Activated CD4-positive, alpha-beta T cell treated with anti-CD3 and anti-CD28 coated beads, Interleukin-10, Interleukin-2, amounts not matched to agents 100 ng/mL and 50 ng/mL, durations not matched to agents 16 hours and 8 hours (primary cell): ENCODE measurements around the gene NKD2.
"Not testable (repeated sequence)": the region's sequence is repeated elsewhere in the genome, so short reads cannot be mapped to it uniquely, and the experiment has no call there.

ENCODE experiments used
- DNase-seq: peaks from one replicate; pipeline ENCODE4 v3.0.0-alpha.2; 2020

The NKD2 gene

GRCh38 chr5:1075931-1076330 lies 67.3 kb downstream of the NKD2 start:
- no peak for DNase-seq

- DNase-seq = no peak
Measured at GRCh38 chr5:1076406-1076805, 67.8 kb downstream of the NKD2 start.

DNA sequence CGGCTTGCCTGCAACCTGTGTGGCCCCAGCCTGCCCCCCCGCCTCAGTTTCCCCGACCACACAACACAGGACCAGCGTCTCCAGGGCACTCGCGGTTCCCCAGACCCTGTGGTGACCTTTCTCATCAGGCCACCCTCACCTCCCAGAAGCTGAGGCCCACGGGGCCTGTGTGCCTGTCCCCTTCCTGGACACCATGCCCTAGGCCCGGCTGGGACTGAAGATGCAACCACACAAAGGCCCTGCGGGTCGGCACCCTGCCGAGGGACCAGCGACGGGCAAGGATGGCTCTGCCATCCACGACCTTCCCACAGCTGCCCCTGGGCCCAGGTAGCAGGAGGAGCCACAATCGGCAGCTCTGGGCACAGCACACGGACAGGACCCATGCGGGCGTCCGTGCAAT lies 68.4 kb downstream of the NKD2 start:
- DNase-seq = no peak

GRCh38 chr5:1077491-1078020 lies 69.0 kb downstream of the NKD2 start:
- DNase-seq = no peak

DNA sequence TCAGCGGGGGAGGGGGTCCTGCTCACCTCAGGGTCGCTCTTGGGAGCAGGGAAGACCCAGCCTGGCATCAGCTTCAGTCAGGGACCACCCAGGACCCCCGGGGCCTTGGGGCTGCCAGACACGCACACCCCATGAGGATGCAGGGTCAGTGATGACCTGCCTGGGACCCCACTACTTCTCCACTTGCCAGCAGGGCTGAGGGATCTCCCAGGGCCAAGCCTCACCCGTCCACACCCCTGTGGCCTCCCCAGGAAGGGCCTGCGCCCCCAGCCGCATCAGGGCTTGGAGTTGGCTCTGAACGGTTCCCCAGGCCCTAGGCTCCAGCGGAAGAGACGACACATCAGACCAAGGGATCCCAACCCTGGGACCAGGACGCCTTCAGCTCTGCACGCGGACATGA lies 69.6 kb downstream of the NKD2 start:
- no peak for DNase-seq

DNA sequence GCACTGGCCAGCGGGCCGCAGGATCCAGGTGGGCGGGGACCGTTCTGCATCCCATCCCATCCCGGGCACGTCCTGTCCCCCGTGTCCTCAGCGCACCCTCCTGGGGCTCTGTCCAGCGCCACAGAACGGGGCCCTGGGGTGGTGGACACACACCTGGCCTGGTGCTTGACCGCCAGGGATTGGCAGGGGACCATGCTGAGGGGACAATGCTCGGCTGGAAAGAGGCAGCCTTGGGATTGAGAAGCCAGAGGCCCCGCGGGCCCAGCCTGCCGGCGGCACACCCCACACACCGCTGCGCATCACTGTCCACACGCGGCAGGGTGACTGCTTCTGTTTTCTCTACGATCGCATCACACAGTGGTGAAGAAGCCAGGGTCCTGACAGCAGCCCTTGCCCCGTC lies 70.2 kb downstream of the NKD2 start:
- DNase-seq = no peak

GRCh38 chr5:1079486-1079885 lies 70.9 kb downstream of the NKD2 start:
- no peak for DNase-seq

DNA sequence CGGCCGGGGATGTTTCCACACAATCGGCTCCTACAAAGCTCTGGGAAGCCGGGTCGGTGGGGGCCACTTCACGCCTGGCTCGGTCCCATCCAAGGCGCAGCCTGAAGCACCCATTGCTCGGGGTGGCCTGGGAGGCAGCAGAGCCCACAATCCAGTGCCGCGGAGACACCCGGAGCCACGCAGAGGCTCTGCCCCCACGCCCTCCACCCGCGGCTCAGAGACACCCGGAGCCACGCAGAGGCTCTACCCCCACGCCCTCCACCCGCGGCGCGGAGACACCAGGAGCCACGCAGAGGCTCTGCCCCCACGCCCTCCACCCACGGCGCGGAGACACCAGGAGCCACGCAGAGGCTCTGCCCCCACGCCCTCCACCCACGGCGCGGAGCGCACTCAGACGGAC lies 71.4 kb downstream of the NKD2 start:
- no peak for DNase-seq

DNA sequence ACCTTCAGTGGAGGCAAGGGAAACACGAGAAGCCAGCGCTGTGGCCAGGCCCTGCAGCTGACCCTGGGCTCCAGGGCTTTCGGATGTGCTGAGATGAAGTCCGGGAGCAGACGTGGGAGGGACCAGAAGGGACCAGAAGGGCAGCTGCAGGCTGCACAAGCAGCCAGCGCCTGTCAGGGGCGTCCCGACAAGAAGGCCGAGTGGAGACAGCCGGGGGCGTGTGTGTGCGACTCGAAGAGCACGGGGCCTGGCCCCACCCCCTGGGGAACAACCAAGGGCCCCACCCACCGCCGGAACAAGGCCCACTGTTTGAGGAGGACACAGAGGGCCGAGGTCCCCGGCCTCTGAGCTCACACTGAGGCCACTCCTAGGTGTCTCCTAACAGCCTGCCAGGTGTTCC lies 71.8 kb downstream of the NKD2 start:
- DNase-seq = no peak

DNA sequence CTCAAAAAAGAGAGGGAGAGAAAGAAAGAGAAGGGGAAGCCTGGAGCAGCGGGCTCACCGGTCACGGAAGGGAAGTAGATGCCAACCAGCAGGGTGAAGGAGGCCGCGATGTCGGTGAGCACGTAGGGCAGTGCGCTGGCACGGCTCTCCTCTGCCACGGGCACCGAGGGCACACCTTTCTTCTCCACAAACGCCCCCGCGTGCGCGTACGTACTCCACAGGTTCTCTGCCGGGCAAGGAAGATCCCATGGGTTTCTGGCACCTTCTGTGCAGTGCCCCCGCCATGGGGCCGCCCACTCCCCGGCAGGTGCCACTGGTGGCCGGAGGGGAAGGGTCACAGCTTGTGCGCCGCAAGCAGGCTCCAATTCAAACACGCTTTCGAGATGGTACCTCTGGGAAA lies 72.9 kb downstream of the NKD2 start:
- DNase-seq = no peak

DNA sequence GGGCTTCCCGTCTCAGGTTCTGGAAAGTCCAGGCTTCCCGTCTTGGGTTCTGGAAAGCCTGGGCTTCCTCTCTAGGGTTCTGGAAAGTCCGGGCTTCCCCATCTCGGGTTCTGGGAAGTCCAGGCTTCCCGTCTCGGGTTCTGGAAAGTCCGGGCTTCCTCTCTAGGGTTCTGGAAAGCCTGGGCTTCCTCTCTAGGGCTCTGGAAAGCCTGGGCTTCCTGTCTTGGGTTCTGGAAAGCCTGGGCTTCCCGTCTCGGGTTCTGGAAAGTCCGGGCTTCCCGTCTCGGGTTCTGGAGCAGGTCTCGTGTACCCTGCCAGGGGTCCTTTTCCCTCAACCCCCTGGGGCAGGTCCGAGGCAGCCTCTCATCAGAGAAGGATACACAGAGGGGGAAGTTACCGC lies 74.4 kb downstream of the NKD2 start:
- DNase-seq = not testable (repeated sequence)

GRCh38 chr5:1083823-1084605 lies 75.4 kb downstream of the NKD2 start:
- DNase-seq = no peak

GRCh38 chr5:1085391-1085790 lies 76.8 kb downstream of the NKD2 start:
- DNase-seq = no peak

DNA sequence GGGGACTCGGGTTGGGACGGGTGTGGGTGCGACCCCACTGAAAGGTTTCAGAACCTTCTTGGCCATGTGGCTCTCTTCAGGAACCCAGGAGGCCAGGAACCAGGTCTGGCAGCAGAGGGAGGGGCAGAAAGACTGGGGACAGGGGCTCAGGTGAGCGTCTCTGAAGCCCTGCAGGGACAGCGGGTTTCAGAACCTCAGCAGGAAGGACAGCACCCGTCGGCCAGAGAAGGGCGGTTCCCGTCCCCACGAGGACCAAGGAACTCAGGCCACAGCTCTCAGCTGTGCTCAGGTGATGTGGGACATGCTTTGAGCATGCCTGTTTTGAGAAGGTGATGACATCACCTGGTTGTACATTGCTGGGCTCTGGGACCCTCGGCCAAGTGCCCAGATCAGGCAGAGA lies 77.5 kb downstream of the NKD2 start:
- no peak for DNase-seq

- no peak for DNase-seq
Measured at GRCh38 chr5:1086871-1087270, 78.3 kb downstream of the NKD2 start.

GRCh38 chr5:1087428-1087827 lies 78.8 kb downstream of the NKD2 start:
- DNase-seq = no peak

DNA sequence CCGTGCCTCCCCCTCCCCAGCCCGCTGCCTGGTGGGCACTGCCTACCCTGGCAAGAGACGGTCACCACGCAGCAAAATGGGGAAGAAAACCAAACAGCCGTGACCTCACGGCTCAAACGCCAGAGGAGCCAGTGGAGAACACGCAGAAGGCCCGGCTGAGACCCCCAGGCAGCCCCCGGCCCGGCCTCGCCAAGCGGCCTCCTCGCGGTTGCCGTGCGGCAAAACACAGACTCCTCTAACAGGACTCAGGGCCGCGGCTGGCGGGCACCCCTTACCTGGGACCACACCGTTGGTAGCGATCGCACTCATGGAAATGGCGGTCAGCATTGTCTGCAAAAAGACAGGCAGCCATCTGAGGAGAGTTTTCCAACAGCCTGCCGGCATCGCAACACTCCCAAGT lies 79.4 kb downstream of the NKD2 start:
- DNase-seq = no peak
